Activated B cell treated with CpG ODN at 0.5 μM for 24 hours (primary cell): ENCODE measurements around the gene CDK14. TPM values are rescaled to one million over a fixed set of nuclear protein-coding genes. Genes with fewer than 3 reads are reported as not detected.
"Not testable (repeated sequence)": the region's sequence is repeated elsewhere in the genome, so short reads cannot be mapped to it uniquely, and the experiment has no call there.

ENCODE experiments used
- ATAC-seq: fragments of 200-7000 bp; cut with Tn5 transposase; one replicate; pipeline ENCODE4 v1.10.0; 2021; ENCODE audit warnings: low read depth, mild to moderate bottlenecking, moderate library complexity
- CTCF ChIA-PET: fragments of 350-600 bp; sonication (Branson Sonifier 250); formaldehyde crosslinking; loops from one replicate; lab custom pipeline; 2021; ENCODE audit warnings: antibody characterized with exemption; lab: Charles Lee
- POLR2A ChIA-PET: fragments of 350-600 bp; sonication (Branson Sonifier 250); formaldehyde crosslinking; loops from one replicate; lab custom pipeline; 2021; ENCODE audit warnings: antibody characterized with exemption; lab: Charles Lee
- DNase-seq: peaks from one replicate; pipeline ENCODE4 v3.0.0; 2022
- H3K27ac Mint-ChIP-seq: one replicate; pipeline ENCODE4 v1.8.0; 2020; ENCODE audit warnings: mixed read lengths
- H3K27me3 Mint-ChIP-seq: one replicate; pipeline ENCODE4 v1.8.0; 2021; ENCODE audit warnings: mixed read lengths
- H3K36me3 Mint-ChIP-seq: one replicate; pipeline ENCODE4 v1.8.0; 2021; ENCODE audit warnings: low read depth, mixed read lengths
- H3K4me1 Mint-ChIP-seq: one replicate; pipeline ENCODE4 v1.8.0; 2021; ENCODE audit warnings: mixed read lengths
- H3K4me3 Mint-ChIP-seq: one replicate; pipeline ENCODE4 v1.8.0; 2020; ENCODE audit warnings: mild to moderate bottlenecking, mixed read lengths
- H3K9me3 Mint-ChIP-seq: one replicate; pipeline ENCODE4 v1.8.0; 2020; ENCODE audit warnings: mixed read lengths
- CTCF ChIP-seq: fragments of 200-600 bp; IDR thresholded peaks from one replicate; pipeline ENCODE4 v1.8.0; 2022; ENCODE audit warnings: antibody characterized with exemption, mild to moderate bottlenecking
- intact Hi-C: fragments of 100-400 bp; cut with micrococcal nuclease; formaldehyde crosslinking; loops from one replicate; pipeline ENCODE4 v1.15.1; 2024
- total RNA-seq: library from RNA; stranded (reverse); gene quantifications from 2 replicates; pipeline ENCODE4 v1.2.3, GENCODE V29; 2022

Gene CDK14
- total RNA-seq, 1 donor from 2014 or later: 140 TPM

GRCh38 chr7:90751595-90751994 lies 155.5 kb downstream of the CDK14 start:
- no peak for ATAC-seq
- ChIA-PET CTCF (interaction anchor here (1.6 kb wide), 1 partner anchor 283 kb away, joined by 6 read pairs; no protein-coding TSS in a partner anchor), POLR2A (no interaction called here)
- intact Hi-C loops: loop anchor here (5.0 kb wide), 1 partner anchor 194 kb away; no protein-coding TSS in a partner anchor
- no peak for DNase-seq
- H3K4me1 Mint-ChIP-seq: peaks cover 71% of the 10 kb centered on the region
- H3K9me3 Mint-ChIP-seq: peaks cover 3% of the 10 kb centered on the region
- no peak overlapping the region for H3K27ac Mint-ChIP-seq
- H3K4me3 Mint-ChIP-seq: no peak overlapping the region
- no peak for TF ChIP-seq CTCF
- peaks cover 53% of the 10 kb centered on the region for H3K36me3 Mint-ChIP-seq
- no peaks in the 10 kb centered on the region for H3K27me3 Mint-ChIP-seq

- DNase-seq (no peak), ATAC-seq (no peak)
- H3K36me3 Mint-ChIP-seq: peaks cover 53% of the 10 kb centered on the region
- no peak for TF ChIP-seq CTCF
- H3K4me3 Mint-ChIP-seq: no peak overlapping the region
- H3K27ac Mint-ChIP-seq: no peak overlapping the region
- peaks cover 75% of the 10 kb centered on the region for H3K4me1 Mint-ChIP-seq
- H3K9me3 Mint-ChIP-seq: peaks cover 3% of the 10 kb centered on the region
- intact Hi-C loops: loop anchor here (5.0 kb wide), 1 partner anchor 195 kb away; no protein-coding TSS in a partner anchor
- CTCF ChIA-PET: no interaction called here
- POLR2A ChIA-PET: no interaction called here
- no peaks in the 10 kb centered on the region for H3K27me3 Mint-ChIP-seq
These were observed 155.9 kb downstream of the CDK14 start for GRCh38 chr7:90752051-90752450.

GRCh38 chr7:90755041-90755440 lies 158.9 kb downstream of the CDK14 start:
- intact Hi-C loops: loop anchor here (1.0 to 5.0 kb wide), 2 partner anchors 9 to 158 kb away; partner anchors contain the start of gene CDK14
- H3K27ac Mint-ChIP-seq: peak overlapping the region; percentile 47
- ATAC-seq: no peak
- no peak for DNase-seq
- no peak overlapping the region for H3K4me3 Mint-ChIP-seq
- ChIA-PET POLR2A (interaction anchor here (1.7 kb wide), 1 partner anchor 29 kb away, joined by 4 read pairs; no protein-coding TSS in a partner anchor), CTCF (no interaction called here)
- H3K9me3 Mint-ChIP-seq: peaks cover 3% of the 10 kb centered on the region
- H3K27me3 Mint-ChIP-seq: no peaks in the 10 kb centered on the region
- no peak for TF ChIP-seq CTCF
- peaks cover 45% of the 10 kb centered on the region for H3K36me3 Mint-ChIP-seq
- H3K4me1 Mint-ChIP-seq: peaks cover 84% of the 10 kb centered on the region

GRCh38 chr7:90756366-90756765 lies 160.2 kb downstream of the CDK14 start:
- H3K27ac Mint-ChIP-seq: peak overlapping the region; percentile 91
- DNase-seq (no peak), ATAC-seq (no peak)
- ChIA-PET CTCF (interaction anchor here (0.9 to 1.6 kb wide), 2 partner anchors 9 to 48 kb away, joined by 3 to 4 read pairs; no protein-coding TSS in a partner anchor), POLR2A (interaction anchor here (0.6 to 1.9 kb wide), 4 partner anchors 10 to 47 kb away, joined by 3 to 9 read pairs (median 6); no protein-coding TSS in a partner anchor)
- peaks cover 39% of the 10 kb centered on the region for H3K36me3 Mint-ChIP-seq
- TF ChIP-seq CTCF: no peak
- H3K9me3 Mint-ChIP-seq: peaks cover 3% of the 10 kb centered on the region
- peak overlapping the region; percentile 64 for H3K4me3 Mint-ChIP-seq
- H3K4me1 Mint-ChIP-seq: peaks cover 95% of the 10 kb centered on the region
- intact Hi-C loops: loop anchor here (5.0 kb wide), 1 partner anchor 159 kb away; the partner anchor contains the start of gene CDK14
- no peaks in the 10 kb centered on the region for H3K27me3 Mint-ChIP-seq

- DNase-seq, H3K9me3 Mint-ChIP-seq, CTCF ChIA-PET, H3K27me3 Mint-ChIP-seq: not testable (repeated sequence)
- intact Hi-C loops: loop anchor here (1.0 to 5.0 kb wide), 3 partner anchors 8 to 160 kb away; partner anchors contain the start of gene CDK14
- Mint-ChIP-seq H3K27ac (peak overlapping the region; percentile 91), H3K36me3 (peaks cover 40% of the 10 kb centered on the region), H3K4me3 (peak overlapping the region; percentile 64), H3K4me1 (peaks cover 95% of the 10 kb centered on the region)
- ATAC-seq: peak; percentile 94
- POLR2A ChIA-PET: interaction anchor here (0.6 to 1.9 kb wide), 4 partner anchors 16 to 298 kb away, joined by 4 to 9 read pairs (median 8); no protein-coding TSS in a partner anchor
These were observed 161.4 kb downstream of the CDK14 start for GRCh38 chr7:90757565-90757950.
